KMS-11 (cell line): ENCODE data around the gene GREM2.

Experiments
- H2AFZ ChIP-seq: fragments of 200-600 bp; sonication (generic); 2 replicates; pipeline ENCODE4 v1.6.1; 2016; ENCODE audit warnings: antibody characterized with exemption, mixed run types, low read depth
- H3K27ac ChIP-seq: fragments of 200-600 bp; sonication (generic); 2 replicates; pipeline ENCODE4 v1.6.1; 2016; ENCODE audit warnings: mild to moderate bottlenecking, mixed run types
- H3K27me3 ChIP-seq: fragments of 200-600 bp; sonication (generic); 2 replicates; pipeline ENCODE4 v1.6.1; 2017; ENCODE audit warnings: mild to moderate bottlenecking, low read depth, mixed run types, moderate library complexity; ENCODE audit not compliant: insufficient read depth
- H3K36me3 ChIP-seq: fragments of 200-600 bp; sonication (generic); 2 replicates; pipeline ENCODE4 v1.6.1; 2017; ENCODE audit warnings: mild to moderate bottlenecking, mixed run types; ENCODE audit not compliant: insufficient read depth
- H3K4me1 ChIP-seq: fragments of 200-600 bp; sonication (generic); 2 replicates; pipeline ENCODE4 v1.6.1; 2016; ENCODE audit warnings: mild to moderate bottlenecking, low read depth, mixed run types; ENCODE audit not compliant: poor library complexity, severe bottlenecking
- H3K4me2 ChIP-seq: fragments of 200-600 bp; sonication (generic); 2 replicates; pipeline ENCODE4 v1.7.0; 2016; ENCODE audit warnings: mild to moderate bottlenecking, mixed run types
- H3K4me3 ChIP-seq: fragments of 200-600 bp; sonication (generic); IDR thresholded peaks from 2 replicates; pipeline ENCODE4 v1.6.1; 2017; ENCODE audit warnings: low read depth, low read length, mixed read lengths; ENCODE audit not compliant: insufficient read depth
- H3K79me2 ChIP-seq: fragments of 200-600 bp; sonication (generic); 2 replicates; pipeline ENCODE4 v1.6.1; 2016; ENCODE audit warnings: low read depth, mixed run types; ENCODE audit not compliant: insufficient read depth
- H3K9ac ChIP-seq: fragments of 200-600 bp; sonication (generic); 2 replicates; pipeline ENCODE4 v1.6.1; 2016; ENCODE audit warnings: mild to moderate bottlenecking, mixed run types
- H4K20me1 ChIP-seq: fragments of 200-600 bp; sonication (generic); 2 replicates; pipeline ENCODE4 v1.6.1; 2016; ENCODE audit warnings: mild to moderate bottlenecking, mixed run types; ENCODE audit not compliant: insufficient read depth
- TF ChIP-seq, protein P1 (sequence below): fragments of 200-600 bp; sonication (generic); conservative IDR thresholded peaks from 2 replicates; pipeline ENCODE4 v1.6.1; 2017; ENCODE audit warnings: low read depth, mild to moderate bottlenecking, antibody characterized with exemption, low read length, moderate library complexity, mixed read lengths

GREM2 gene

DNA sequence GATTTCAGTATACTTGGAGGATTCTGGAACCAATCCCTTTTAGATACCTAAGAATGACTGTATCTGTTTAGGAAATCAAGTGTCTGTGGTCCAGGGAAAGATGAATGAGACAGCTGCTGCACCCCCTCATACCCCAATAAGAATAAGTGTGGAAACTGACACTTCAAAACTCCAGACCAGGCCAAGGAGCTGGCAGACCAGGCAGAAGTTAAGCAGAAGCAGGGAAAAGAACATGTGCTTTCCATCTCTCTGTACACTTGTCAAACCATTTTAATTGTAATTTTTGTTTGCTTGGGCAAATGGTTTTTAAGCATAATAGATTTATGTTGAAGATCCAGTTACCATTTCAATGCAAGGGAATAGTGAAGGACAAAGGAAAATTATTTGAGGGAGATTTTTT is 100.2 kb downstream of the GREM2 start:
- Histone ChIP-seq H4K20me1 (no peaks in the 10 kb centered on the region), H3K4me3 (no peak overlapping the region), H2AFZ (no peak overlapping the region), H3K9ac (no peak overlapping the region), H3K4me1 (no peaks in the 10 kb centered on the region), H3K4me2 (no peak overlapping the region), H3K79me2 (no peaks in the 10 kb centered on the region), H3K36me3 (no peaks in the 10 kb centered on the region), H3K27me3 (no peaks in the 10 kb centered on the region), H3K27ac (no peak overlapping the region)
- TF ChIP-seq, protein P1, sequence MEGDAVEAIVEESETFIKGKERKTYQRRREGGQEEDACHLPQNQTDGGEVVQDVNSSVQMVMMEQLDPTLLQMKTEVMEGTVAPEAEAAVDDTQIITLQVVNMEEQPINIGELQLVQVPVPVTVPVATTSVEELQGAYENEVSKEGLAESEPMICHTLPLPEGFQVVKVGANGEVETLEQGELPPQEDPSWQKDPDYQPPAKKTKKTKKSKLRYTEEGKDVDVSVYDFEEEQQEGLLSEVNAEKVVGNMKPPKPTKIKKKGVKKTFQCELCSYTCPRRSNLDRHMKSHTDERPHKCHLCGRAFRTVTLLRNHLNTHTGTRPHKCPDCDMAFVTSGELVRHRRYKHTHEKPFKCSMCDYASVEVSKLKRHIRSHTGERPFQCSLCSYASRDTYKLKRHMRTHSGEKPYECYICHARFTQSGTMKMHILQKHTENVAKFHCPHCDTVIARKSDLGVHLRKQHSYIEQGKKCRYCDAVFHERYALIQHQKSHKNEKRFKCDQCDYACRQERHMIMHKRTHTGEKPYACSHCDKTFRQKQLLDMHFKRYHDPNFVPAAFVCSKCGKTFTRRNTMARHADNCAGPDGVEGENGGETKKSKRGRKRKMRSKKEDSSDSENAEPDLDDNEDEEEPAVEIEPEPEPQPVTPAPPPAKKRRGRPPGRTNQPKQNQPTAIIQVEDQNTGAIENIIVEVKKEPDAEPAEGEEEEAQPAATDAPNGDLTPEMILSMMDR: no peak

DNA sequence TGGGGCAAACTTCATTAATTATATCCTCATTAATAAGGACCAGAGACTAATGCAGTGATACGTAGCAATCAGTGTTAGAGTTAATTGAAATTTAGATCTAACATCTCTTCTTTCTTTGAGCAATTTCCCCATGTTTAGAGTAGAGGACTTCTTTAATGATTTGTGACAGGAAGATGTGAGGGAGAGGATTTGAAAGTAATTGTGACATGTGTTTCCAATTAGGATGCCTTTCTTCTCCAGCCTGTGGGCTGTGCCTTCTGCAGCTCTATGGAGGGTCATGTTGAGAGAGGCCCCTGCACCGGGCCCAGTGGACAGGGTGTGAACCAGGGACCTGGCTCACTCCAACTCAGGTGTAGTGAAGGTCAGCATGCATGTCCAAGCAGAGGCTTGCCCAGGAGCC is 103.0 kb downstream of the GREM2 start:
- no peak overlapping the region for H3K9ac ChIP-seq

DNA sequence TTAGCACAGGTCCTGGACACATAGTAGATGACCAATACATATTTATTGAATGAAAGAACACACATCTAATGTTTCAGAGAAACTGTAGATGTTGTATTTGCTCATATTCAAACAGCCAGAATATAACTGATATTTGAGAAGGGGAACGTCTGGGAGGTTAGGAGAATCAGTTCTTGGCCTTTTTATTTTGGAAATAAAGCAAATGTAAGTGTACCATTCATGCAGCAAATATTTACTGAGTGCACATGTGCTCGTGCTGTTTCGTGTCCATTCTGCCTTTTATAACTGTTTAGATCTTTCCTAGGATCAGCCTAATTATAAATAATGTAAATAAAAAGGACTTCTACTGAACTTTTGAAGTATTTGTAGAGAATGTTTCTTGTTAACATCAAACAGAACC is 103.8 kb downstream of the GREM2 start:
- no peaks in the 10 kb centered on the region for H3K27me3 ChIP-seq
- H3K4me1 ChIP-seq: no peaks in the 10 kb centered on the region
- H3K27ac ChIP-seq: no peak overlapping the region
- no peaks in the 10 kb centered on the region for H3K79me2 ChIP-seq
- H2AFZ ChIP-seq: no peak overlapping the region
- no peak overlapping the region for H3K4me3 ChIP-seq
- no peak overlapping the region for H3K9ac ChIP-seq
- TF ChIP-seq, protein P1: no peak
- H4K20me1 ChIP-seq: no peaks in the 10 kb centered on the region
- no peak overlapping the region for H3K4me2 ChIP-seq
- no peaks in the 10 kb centered on the region for H3K36me3 ChIP-seq

More for the DNA sequence above, 103.0 kb downstream of the GREM2 start:
- Histone ChIP-seq H3K4me3 (no peak overlapping the region), H3K27ac (no peak overlapping the region), H3K27me3 (no peaks in the 10 kb centered on the region), H3K4me2 (no peak overlapping the region), H3K79me2 (no peaks in the 10 kb centered on the region), H3K36me3 (no peaks in the 10 kb centered on the region), H3K4me1 (no peaks in the 10 kb centered on the region), H2AFZ (no peak overlapping the region), H4K20me1 (no peaks in the 10 kb centered on the region)
- TF ChIP-seq, protein P1: no peak

DNA sequence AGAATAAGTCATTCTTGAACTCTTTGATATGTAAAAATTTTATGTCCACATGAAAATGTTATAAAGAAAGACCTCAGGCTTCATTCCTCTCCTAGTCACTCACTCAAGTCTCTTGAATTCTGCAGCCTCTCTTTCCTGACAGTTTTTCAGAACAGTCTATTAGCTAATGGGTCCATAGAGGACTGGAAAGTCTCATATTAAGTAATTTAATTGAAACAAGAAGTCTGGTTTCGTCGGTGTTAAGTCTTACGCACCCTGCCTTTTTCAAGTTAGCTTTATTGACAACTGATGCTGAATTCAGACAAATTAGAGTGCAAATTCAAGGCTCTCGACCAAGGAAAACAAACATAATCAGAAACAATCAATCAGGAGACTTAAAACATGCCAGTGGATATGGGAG is 105.8 kb downstream of the GREM2 start:
- Histone ChIP-seq H3K4me1 (no peaks in the 10 kb centered on the region), H3K9ac (no peak overlapping the region), H4K20me1 (no peaks in the 10 kb centered on the region), H3K4me3 (no peak overlapping the region), H3K27me3 (no peaks in the 10 kb centered on the region), H2AFZ (no peak overlapping the region), H3K4me2 (no peak overlapping the region), H3K27ac (no peak overlapping the region), H3K36me3 (no peaks in the 10 kb centered on the region), H3K79me2 (no peaks in the 10 kb centered on the region)
- TF ChIP-seq, protein P1: no peak
